BE2C (cell line): ENCODE data around the gene FLII.
A peak's percentile ranks its signal among the peaks of the same experiment; 100 is the strongest.

Source experiments
- DNase-seq: peaks from one replicate; pipeline ENCODE4 v3.0.0-alpha.2; 2020
- H3K27me3 ChIP-seq: fragments of 250-450 bp; sonication (Bioruptor Pico); 2 replicates; pipeline ENCODE4 v1.5.1; 2020; ENCODE audit warnings: mild to moderate bottlenecking
- H3K36me3 ChIP-seq: fragments of 250-450 bp; sonication (Bioruptor Pico); 2 replicates; pipeline ENCODE4 v1.5.1; 2020; ENCODE audit warnings: mild to moderate bottlenecking
- H3K4me1 ChIP-seq: fragments of 250-450 bp; sonication (Bioruptor Pico); 2 replicates; pipeline ENCODE4 v1.5.1; 2020
- H3K4me3 ChIP-seq: 2 replicates; pipeline ENCODE4 v1.5.1; 2011; ENCODE audit warnings: low read depth, low read length
- H3K9me3 ChIP-seq: fragments of 250-450 bp; sonication (Bioruptor Pico); 2 replicates; pipeline ENCODE4 v1.5.1; 2020
- CTCF ChIP-seq: IDR thresholded peaks from 2 replicates; pipeline ENCODE4 v1.5.1; 2012; ENCODE audit warnings: mild to moderate bottlenecking, low read depth, low read length

Gene FLII

DNA sequence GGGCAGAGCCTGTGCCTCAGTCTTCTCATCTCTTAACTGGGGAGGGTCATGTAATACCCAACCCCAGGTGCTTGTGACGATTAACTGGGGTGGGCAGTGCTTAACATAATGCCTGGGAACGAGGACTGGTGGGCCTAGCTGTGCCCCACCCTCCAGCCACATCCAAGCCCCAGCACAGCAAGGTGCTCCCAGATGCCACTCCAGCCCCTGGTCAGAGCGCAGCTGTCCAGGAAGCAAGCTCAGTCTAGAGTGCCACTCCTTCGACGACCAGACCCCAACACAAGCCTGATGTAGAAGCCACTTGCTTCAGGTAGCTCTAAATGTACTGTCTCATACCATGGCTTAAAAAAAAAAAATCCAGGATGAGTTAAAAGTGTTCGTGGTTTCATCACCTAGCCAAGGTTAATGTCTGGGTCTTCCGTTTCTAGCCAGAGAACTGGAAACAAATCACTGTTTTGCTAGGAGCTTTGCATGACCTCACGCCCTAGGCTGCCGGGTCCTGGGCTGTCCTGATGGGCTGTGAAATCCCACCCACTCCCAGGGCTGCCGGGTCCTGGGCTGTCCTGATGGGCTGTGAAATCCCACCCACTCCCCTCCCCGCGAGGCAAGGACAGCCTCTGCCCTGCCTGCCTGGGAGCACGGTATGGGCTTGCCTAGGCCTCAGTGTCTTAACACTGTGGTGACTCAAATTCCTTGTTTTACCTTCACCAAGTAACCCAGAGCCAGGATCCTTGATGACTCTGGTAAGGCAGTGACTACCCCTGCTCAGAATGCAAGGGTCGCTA is 9.6 kb upstream of the FLII start:
- Histone ChIP-seq H3K36me3 (no peaks in the 10 kb centered on the region), H3K9me3 (no peaks in the 10 kb centered on the region), H3K4me1 (no peaks in the 10 kb centered on the region), H3K4me3 (no peak overlapping the region), H3K27me3 (no peaks in the 10 kb centered on the region)
- TF ChIP-seq CTCF, result no peak
- DNase-seq, result no peak

DNA sequence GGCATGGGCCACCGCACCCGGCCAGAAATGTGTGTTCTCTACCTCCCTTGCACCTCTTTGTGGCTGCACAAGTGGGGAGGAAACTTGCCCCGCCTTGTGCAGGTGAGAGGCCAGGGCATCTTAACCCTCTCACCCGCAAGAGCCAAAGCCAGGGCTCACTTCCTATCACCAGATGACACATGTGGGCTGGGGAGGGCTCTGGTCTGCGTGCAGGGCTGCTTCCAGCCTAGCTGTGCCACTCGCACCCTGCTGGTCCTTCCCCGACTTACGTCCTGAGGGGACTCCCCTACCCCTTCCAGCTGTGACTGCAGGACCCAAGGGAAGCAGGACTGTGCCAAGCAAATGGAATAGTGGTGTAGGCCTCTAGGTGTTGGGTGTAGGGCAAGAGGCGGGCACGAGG is 8.8 kb upstream of the FLII start:
- Histone ChIP-seq H3K27me3 (no peaks in the 10 kb centered on the region), H3K36me3 (no peaks in the 10 kb centered on the region), H3K9me3 (no peaks in the 10 kb centered on the region), H3K4me1 (no peaks in the 10 kb centered on the region), H3K4me3 (no peak overlapping the region)
- no peak for TF ChIP-seq CTCF
- peak; percentile 36 for DNase-seq

- Histone ChIP-seq H3K4me3 (no peak overlapping the region), H3K36me3 (no peaks in the 10 kb centered on the region), H3K9me3 (no peaks in the 10 kb centered on the region), H3K4me1 (no peaks in the 10 kb centered on the region), H3K27me3 (no peaks in the 10 kb centered on the region)
- no peak for TF ChIP-seq CTCF
- DNase-seq, result no peak
Measured at GRCh38 chr17:18263885-18264682, 5.5 kb upstream of the FLII start.

GRCh38 chr17:18262641-18263040 is 4.1 kb upstream of the FLII start:
- H3K4me1 ChIP-seq, result no peaks in the 10 kb centered on the region; the same call in 1 of the 2 replicates
- TF ChIP-seq CTCF, result no peak
- H3K36me3 ChIP-seq, result no peaks in the 10 kb centered on the region
- no peak for DNase-seq
- no peaks in the 10 kb centered on the region for H3K9me3 ChIP-seq
- no peak overlapping the region for H3K4me3 ChIP-seq
- no peaks in the 10 kb centered on the region for H3K27me3 ChIP-seq

DNA sequence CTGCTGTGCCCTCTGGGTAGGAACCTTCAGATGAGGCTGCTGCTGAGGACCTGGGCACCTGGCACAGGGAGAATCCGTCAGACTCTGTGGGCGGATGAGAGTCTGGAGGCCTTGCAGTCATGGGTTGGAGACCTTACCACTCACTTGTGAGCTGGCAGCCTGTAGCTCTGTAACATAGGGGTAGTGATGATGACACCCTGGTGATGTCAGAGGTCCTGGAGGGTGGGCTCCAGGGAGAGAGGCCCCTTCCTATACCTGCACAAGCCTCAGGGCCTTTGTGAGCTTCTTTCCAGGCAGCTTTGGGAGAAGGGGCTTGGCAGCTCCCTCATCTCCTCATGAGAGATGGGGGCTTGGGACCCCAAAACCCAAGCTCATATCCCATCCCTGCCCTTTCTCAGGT is 3.6 kb upstream of the FLII start:
- H3K27me3 ChIP-seq, result no peaks in the 10 kb centered on the region
- no peak for TF ChIP-seq CTCF
- H3K4me1 ChIP-seq, result no peaks in the 10 kb centered on the region; the same call in 1 of the 2 replicates
- no peak for DNase-seq
- H3K4me3 ChIP-seq, result no peak overlapping the region
- no peaks in the 10 kb centered on the region for H3K9me3 ChIP-seq
- no peaks in the 10 kb centered on the region for H3K36me3 ChIP-seq

- Histone ChIP-seq H3K4me3 (no peak overlapping the region), H3K36me3 (no peaks in the 10 kb centered on the region), H3K9me3 (no peaks in the 10 kb centered on the region), H3K27me3 (no peaks in the 10 kb centered on the region), H3K4me1 (no peaks in the 10 kb centered on the region; the same call in 1 of the 2 replicates)
- no peak for TF ChIP-seq CTCF
- DNase-seq, result no peak
Measured at GRCh38 chr17:18261659-18262058, 3.1 kb upstream of the FLII start.
